GM18858 (cell line): ENCODE data around the gene CRISP1.
"Not testable (repeated sequence)": the region's sequence is repeated elsewhere in the genome, so short reads cannot be mapped to it uniquely, and the experiment has no call there.

Experiments used
- ATAC-seq: cut with Tn5 transposase; IDR thresholded peaks from one replicate; pipeline ENCODE4 v1.9.1; 2021; ENCODE audit not compliant: unreplicated experiment

CRISP1 gene

DNA sequence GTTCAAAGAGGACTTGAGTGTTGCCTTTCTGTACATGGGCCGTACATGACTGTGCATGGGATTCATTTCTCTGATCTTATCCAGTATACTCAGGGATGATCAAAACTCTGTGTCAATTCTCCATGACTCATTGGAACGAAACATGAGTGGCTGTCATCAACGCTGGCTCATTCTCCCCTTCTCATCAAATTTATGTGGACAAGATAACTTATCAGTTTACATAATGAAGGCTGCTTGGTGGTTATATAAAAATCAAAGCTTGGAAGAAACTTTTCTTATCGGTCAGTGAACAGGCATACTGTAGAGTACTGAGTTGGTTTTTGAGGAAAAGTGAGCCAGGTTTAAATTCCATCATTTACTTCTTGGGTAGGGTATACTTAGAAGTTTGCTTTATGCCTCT, 24.9 kb downstream of the CRISP1 start:
- ATAC-seq = no peak

DNA sequence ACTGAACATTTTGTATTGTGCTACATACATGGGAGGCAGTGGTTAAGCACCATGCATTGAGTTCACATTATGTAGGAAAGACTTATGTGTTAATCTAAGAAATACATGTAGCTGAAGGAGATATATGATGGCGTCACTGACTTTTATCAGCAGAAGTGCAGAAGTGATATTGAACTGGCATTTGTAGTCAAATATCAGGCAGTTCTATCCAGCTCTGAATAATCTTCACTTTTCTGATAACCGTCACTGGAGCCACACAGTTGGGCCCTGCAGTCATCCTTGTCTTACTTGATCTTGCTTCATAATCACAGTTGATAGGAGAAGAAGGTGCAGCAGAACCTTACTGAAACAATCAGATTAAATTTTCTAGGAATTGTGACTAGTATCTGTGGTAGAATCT, 26.4 kb downstream of the CRISP1 start:
- ATAC-seq = no peak

DNA sequence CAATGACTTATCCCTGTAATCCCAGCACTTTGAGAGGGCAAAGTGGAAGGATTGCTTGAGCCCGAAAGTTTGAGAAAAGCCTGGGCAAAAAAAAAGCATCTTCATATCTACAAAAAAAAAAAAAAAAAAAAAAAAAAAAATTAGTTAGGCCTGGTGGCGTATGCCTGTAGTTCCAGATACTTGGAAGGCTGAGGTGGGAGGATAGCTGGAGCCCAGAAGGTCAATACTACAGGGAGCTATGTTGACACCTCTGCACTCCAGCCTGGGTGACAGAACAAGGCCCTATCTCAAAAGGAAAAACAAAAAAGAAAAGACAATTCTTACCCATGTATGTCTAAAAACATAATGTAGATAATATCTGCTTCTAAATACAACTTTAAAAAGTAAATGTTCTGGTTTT, 27.2 kb downstream of the CRISP1 start:
- ATAC-seq = no peak

DNA sequence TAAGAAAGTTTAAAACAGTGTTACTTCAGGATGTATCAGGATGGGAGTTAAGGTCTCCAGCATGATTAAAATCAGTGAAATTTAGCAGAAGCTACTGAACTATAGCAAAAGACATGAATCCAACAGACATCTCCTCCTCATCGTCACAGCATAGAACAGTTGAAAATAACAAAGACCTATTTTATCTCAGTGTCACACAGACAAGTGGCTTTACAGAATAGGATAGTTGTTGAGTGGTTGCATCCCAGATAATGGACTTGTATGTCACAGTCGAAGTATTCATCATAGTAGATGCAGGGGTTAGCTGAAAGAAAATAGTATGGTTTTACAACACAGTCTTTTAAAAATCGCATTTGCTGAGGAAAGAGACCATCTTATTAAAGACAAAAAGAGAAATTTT, 31.2 kb downstream of the CRISP1 start:
- no peak for ATAC-seq

DNA sequence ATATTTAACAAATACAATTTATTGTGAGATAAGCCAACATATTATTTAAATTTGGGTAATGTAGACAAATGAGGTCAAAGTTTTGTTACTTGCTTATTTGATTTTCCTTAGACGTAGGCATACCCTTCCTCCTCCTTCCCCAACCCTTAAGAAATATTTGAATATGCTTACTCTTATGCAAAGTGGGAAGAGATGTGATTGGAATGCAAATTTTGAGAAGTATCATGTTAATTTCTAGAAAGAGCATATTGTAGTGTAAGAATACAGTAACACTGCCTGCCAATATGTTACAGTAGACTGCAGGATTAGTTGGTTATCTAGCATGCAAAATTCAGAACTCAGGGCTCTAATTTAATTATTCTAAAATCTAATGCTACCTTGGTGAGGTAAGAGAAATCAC, 32.9 kb downstream of the CRISP1 start:
- ATAC-seq = no peak

DNA sequence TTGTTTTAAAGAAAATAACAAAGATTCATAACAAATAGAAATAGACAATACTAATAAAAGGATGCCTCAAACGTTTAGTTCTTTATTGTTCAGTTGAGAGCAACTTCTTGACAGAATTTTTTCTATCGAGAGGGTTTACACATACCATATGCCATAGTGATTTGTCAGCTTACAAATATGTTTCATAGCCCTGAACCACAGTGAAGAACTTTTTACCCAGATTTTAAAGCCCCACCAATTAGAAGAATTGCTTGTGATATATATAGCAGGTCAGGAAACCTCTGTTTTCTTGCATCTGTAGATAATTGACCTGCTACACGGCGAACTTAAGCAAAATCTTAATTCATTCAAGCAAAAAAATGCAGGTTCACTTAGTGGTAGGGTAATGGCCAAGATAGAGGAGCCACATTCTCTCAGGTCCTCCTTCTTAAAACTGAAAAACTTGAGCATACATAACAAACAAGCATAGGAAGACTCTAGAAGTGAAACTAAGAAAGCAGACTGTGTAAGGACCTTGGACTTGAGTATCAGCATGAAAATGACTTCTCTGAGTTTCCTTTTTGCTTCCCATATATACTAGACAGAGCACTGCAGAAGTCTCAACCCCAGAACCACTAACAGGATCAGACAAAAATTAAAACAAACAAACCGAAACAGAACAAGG, 39.5 kb downstream of the CRISP1 start:
- peak; percentile 98 for ATAC-seq

DNA sequence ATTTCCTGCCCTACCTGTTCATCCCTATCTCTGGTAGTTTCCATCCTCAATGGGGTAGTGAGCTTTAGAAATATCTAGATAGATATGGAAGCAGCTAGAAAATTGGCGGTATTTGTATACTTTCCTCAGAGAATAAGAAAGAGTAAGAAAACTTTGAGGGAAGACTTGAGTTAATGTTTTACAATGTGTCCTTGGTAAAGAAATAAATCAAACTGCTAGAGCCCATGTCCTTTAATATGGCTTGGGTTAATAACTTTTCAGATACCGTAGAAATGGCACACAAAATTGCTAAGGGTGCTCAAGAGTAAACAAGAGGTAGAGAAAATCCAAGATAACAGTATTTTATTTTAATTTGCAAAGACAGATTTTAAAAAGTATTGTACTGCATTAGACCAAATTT, 51.2 kb downstream of the CRISP1 start:
- ATAC-seq = no peak

DNA sequence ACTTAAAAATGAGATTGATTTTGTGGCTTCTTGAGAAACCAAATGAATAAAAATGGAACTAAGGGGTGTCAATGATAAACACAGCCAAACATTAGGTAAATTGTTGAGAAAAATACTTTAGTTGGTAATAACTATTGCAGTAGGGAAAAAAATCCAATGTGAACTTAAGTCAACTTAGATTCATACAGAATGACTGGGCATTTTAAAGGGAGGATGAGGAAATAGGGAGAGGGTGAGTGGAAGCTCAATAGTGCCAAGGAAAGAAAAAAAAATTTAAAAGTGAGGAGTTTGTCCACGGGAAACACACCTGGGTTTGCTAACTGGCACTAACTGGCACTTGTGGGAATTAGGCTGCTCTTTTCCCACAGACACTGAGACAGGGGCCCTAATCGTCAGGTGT, 53.1 kb downstream of the CRISP1 start:
- ATAC-seq = no peak

DNA sequence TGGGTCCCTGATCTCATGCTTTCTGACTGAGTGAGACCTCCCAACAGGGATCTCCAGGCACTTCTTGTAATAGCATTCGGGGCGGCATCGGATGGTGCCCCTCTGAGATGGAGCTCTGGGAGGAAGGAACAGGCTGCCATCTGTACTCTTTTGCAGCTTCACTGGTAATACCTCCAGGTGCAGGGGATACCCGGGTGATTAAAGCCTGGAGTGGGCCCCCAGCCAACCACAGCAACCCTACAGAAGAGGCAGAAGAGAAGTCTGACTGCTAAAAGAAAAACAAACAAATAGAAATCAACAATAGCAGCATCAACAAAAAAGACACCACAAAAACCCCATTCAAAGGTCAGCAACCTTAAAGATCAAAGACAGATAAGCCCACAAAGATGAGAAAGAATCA, 60.2 kb downstream of the CRISP1 start:
- no peak for ATAC-seq

DNA sequence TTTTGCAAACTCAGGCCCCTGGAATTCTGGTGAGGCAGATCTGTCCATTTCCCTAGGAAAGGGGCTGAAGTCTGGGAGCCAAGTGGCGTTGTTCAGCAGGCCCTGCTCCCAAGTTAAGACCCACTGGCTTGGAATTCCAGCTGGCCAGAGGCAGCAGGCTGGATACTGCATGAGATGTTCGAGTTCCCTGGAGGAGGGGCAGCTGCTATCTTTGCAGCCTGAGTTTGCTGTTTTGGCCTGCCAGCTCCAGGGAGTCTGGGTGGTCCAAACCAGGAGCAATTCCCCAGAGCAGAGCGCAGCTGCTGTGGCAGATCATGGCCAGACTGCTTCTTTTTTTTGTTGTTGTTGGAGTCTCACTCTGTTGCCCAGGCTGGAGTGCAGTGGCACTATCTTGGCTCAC, 61.1 kb downstream of the CRISP1 start:
- ATAC-seq = no peak

DNA sequence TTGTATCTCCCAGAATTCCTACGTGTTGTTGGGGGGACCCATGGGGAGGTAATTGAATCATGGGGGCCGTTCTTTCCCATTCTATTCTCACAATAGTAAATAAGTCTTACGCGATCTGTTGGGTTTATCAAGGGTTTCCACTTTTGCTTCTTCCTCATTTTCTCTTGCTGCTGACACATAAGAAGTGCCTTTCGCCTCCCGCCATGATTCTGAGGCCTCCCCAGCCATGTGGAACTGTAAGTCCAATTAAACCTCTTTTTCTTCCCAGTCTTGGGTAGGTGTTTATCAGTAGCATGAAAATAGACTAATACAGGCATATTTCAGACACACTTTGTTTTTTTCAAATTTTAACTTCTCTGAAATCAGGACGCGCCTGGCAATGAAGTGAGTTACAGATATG, 64.8 kb downstream of the CRISP1 start:
- ATAC-seq = no peak

DNA sequence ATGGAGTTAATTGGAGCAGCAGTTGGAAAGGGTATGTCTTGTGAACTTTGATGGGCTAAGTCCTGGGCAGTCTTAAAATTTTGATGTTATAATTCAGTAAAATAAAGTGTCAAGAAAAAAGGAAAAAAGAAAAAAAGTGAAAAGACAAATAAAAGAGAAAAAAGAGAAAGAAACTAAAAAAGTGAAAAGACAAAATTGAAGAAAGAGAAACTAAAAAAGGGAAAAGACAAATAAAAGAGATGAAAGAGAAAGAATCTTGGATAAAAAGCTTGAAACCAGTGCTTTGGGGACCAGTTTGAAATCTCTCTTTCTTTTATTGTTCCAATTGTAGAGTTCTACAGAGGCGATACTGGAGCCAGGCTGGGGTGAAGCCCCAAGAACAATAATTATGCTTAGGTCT, 67.2 kb downstream of the CRISP1 start:
- ATAC-seq = no peak

DNA sequence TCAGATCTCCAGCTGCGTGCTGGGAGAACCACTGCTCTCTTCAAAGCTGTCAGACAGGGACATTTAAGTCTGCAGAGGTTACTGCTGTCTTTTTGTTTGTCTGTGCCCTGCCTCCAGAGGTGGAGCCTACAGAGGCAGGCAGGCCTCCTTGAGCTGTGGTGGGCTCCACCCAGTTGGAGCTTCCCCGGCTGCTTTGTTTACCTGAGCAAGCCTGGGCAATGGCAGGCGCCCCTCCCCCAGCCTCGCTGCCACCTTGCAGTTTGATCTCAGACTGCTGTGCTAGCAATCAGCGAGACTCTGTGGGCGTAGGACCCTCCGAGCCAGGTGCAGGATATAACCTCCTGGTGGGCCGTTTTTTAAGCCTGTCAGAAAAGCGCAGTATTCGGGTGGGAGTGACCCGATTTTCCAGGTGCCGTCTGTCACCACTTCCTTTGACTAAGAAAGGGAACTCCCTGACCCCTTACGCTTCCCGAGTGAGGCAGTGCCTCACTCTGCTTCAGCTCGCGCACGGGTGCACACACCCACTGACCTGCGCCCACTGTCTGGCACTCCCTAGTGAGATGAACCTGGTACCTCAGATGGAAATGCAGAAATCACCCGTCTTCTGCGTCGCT, 69.4 kb downstream of the CRISP1 start:
- not testable (repeated sequence) for ATAC-seq

DNA sequence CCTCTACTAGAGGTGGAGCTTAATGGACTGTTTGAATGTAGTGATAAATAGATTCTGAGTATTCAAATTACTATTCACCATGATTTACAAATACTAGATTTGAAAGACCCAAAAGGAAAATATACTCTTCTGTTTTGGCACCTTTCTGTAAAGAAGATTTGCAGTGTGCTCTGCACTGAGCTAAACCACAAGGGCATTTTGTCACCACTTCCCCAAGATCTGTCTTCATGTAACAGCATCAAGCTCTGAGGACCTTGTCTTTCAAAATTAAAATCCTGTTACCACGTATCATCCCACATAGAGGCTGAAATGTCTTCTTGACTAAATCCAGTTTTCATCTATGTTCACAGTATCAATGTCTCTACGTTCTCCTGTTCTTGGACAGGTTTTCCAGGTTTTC, 76.0 kb downstream of the CRISP1 start:
- ATAC-seq = no peak

DNA sequence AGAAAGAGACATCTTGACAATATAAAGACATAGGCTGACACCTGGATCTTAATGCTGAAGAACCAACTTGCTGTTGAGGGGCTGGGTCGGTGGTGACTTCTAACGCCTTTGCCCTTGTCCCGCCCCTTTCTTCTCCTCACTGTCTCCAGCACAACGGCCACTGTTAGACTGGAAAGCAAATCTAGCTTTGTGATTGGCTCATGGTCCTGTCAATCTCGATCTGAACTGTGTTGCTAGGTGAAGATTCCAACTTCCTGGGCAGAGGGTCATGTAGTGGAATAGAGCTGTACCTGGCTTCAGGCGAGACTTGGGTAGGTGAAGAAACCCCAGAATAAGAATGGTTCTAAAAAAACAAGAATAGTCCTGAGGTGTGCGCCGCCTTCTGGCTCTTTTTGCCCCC, 79.2 kb downstream of the CRISP1 start, which contains the start of gene PGK2:
Gene PGK2 (minus strand): TSS at position 110 of the 400 bp plus-strand sequence. CDS start 98 bp downstream, at position 12.
- no peak for ATAC-seq

DNA sequence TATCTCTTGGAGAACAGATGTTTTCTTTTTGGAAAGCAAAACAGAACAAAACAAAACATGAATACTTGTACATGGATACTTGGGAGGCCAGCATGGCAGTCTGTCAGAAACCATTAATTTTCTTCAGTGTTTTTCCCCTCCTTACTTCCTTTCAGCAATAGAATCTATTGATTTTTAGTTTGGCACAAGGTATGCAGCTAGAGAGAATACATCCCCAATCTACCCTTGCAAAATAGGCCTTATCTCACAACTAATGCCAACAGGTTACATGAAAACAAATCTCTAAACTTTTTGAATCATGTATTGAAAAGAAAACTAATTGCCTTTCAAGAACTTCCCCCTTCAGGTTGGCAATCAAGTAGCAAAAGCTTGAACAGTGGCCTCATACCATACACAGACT, 82.1 kb downstream of the CRISP1 start:
- ATAC-seq = no peak
